HG03175 (cell line): Measurements from ENCODE around the gene GPRIN2.

Experiments used
- ATAC-seq: cut with Tn5 transposase; IDR thresholded peaks from one replicate; pipeline ENCODE4 v1.9.1; 2021; ENCODE audit warnings: mild to moderate bottlenecking, moderate library complexity; ENCODE audit not compliant: unreplicated experiment

The GPRIN2 gene

GRCh38 chr10:46550076-46550790 is 6.2 kb downstream of the GPRIN2 start:
- ATAC-seq, result no peak

- ATAC-seq, result no peak
Measured at GRCh38 chr10:46549171-46550075, 7.0 kb downstream of the GPRIN2 start.

- ATAC-seq, result no peak
Measured at GRCh38 chr10:46548498-46549090, 7.9 kb downstream of the GPRIN2 start.

GRCh38 chr10:46547541-46548497 is 8.6 kb downstream of the GPRIN2 start:
- ATAC-seq, result no peak

GRCh38 chr10:46546591-46547540 is 9.6 kb downstream of the GPRIN2 start:
- no peak for ATAC-seq

GRCh38 chr10:46545861-46546590 is 10.4 kb downstream of the GPRIN2 start:
- ATAC-seq, result no peak

- no peak for ATAC-seq
Measured at GRCh38 chr10:46544989-46545791, 11.3 kb downstream of the GPRIN2 start.

- no peak for ATAC-seq
Measured at GRCh38 chr10:46543466-46544377, 12.7 kb downstream of the GPRIN2 start.

GRCh38 chr10:46542567-46543465 is 13.6 kb downstream of the GPRIN2 start:
- no peak for ATAC-seq

GRCh38 chr10:46541735-46542566 is 14.5 kb downstream of the GPRIN2 start:
- ATAC-seq, result no peak

- ATAC-seq, result no peak
Measured at GRCh38 chr10:46541017-46541661, 15.3 kb downstream of the GPRIN2 start.

GRCh38 chr10:46540412-46541016 is 15.9 kb downstream of the GPRIN2 start:
- no peak for ATAC-seq

GRCh38 chr10:46539596-46540411 is 16.7 kb downstream of the GPRIN2 start:
- ATAC-seq, result no peak
